Transverse colon (tissue), 4 donors: Measurements from ENCODE around the gene ZNF860.

Source experiments
- CTCF ChIP-seq, 5 experiments: fragments of 200-600 bp in 3 of 5; fragments of 450-650 bp in 2 of 5; sonication (generic) in 3 of 5; IDR thresholded peaks; 1 replicate in 2 of 5; 2 replicates in 3 of 5; pipeline ENCODE4 v1.5.1; 2016 to 2017; ENCODE audit warnings: antibody characterized with exemption in 5 of 5, inconsistent platforms in 3 of 5, mild to moderate bottlenecking in 2 of 5, moderate library complexity in 1 of 5
- POLR2A ChIP-seq: fragments of 450-650 bp; IDR thresholded peaks from one replicate; pipeline ENCODE4 v1.6.1; 2016; ENCODE audit warnings: antibody characterized with exemption, mild to moderate bottlenecking, moderate library complexity
- POLR2AphosphoS5 ChIP-seq, 3 donors: sonication (generic); formaldehyde crosslinking; IDR thresholded peaks; one replicate each; pipeline ENCODE4 v1.6.1; 2016; ENCODE audit warnings: antibody characterized with exemption in 3 of 3

- TF ChIP-seq CTCF (IDR thresholded peaks at IDR 0.05) (no peak), POLR2AphosphoS5 (IDR thresholded peaks at IDR 0.05) (no peak), POLR2A (no peak)
Observed at GRCh38 chr3:31973081-31973480, 8.5 kb upstream of the ZNF860 start.
